ENCODE measurements around the gene SEL1L3.

- no peak for TF ChIP-seq POLR2A (IDR thresholded peaks at IDR 0.05)
- TF ChIP-seq, protein P1, sequence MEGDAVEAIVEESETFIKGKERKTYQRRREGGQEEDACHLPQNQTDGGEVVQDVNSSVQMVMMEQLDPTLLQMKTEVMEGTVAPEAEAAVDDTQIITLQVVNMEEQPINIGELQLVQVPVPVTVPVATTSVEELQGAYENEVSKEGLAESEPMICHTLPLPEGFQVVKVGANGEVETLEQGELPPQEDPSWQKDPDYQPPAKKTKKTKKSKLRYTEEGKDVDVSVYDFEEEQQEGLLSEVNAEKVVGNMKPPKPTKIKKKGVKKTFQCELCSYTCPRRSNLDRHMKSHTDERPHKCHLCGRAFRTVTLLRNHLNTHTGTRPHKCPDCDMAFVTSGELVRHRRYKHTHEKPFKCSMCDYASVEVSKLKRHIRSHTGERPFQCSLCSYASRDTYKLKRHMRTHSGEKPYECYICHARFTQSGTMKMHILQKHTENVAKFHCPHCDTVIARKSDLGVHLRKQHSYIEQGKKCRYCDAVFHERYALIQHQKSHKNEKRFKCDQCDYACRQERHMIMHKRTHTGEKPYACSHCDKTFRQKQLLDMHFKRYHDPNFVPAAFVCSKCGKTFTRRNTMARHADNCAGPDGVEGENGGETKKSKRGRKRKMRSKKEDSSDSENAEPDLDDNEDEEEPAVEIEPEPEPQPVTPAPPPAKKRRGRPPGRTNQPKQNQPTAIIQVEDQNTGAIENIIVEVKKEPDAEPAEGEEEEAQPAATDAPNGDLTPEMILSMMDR (IDR thresholded peaks at IDR 0.05), result no peak
These were observed 5.4 kb downstream of the SEL1L3 start for GRCh38 chr4:25857403-25857802.
